Measurements from ENCODE around the gene VPS13D.

Gene VPS13D

DNA sequence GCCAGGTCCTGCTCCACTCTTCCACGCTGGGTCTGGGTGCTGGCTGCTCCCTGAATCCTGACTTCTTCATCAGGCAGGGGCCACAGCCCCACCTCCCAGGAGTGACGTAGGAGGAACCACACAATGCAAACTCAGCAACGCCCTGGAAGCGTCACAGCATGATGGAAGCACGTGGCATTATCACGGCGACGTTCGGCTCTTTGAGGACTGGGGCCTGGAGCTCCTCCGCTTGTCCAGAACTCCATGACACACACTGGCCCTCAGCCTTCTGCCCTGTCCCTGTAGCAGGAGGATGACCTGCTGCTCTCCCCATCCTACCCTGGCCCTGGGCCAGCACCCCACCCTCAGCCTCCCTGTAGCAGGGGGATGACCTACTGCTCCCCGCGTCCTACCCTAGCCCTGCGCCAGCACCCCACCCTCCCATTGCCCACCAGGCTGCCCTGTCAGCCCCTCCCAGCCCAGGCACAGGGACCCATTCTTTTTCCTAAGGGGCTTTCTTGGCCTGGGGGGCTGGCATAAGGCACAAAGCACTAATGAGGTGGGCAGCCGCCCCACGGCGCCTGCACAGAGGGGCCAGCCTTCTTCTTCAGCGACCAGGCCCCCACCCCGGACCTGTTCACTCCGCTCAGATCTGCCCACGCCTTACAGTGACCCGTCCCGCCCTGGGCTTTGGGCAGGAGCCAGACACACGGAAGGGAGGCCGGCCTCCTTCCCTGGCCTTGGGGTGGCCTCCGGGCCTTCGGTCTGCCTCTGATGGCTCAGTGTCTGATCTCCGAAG lies 322.5 kb downstream of the VPS13D start:
- TF ChIP-seq, protein P1, sequence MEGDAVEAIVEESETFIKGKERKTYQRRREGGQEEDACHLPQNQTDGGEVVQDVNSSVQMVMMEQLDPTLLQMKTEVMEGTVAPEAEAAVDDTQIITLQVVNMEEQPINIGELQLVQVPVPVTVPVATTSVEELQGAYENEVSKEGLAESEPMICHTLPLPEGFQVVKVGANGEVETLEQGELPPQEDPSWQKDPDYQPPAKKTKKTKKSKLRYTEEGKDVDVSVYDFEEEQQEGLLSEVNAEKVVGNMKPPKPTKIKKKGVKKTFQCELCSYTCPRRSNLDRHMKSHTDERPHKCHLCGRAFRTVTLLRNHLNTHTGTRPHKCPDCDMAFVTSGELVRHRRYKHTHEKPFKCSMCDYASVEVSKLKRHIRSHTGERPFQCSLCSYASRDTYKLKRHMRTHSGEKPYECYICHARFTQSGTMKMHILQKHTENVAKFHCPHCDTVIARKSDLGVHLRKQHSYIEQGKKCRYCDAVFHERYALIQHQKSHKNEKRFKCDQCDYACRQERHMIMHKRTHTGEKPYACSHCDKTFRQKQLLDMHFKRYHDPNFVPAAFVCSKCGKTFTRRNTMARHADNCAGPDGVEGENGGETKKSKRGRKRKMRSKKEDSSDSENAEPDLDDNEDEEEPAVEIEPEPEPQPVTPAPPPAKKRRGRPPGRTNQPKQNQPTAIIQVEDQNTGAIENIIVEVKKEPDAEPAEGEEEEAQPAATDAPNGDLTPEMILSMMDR (IDR thresholded peaks at IDR 0.05; ENCODE audit: low read depth, low read length): no peak
- H3K4me3 ChIP-seq (ENCODE audit: low read depth, low read length): no peak overlapping the region

DNA sequence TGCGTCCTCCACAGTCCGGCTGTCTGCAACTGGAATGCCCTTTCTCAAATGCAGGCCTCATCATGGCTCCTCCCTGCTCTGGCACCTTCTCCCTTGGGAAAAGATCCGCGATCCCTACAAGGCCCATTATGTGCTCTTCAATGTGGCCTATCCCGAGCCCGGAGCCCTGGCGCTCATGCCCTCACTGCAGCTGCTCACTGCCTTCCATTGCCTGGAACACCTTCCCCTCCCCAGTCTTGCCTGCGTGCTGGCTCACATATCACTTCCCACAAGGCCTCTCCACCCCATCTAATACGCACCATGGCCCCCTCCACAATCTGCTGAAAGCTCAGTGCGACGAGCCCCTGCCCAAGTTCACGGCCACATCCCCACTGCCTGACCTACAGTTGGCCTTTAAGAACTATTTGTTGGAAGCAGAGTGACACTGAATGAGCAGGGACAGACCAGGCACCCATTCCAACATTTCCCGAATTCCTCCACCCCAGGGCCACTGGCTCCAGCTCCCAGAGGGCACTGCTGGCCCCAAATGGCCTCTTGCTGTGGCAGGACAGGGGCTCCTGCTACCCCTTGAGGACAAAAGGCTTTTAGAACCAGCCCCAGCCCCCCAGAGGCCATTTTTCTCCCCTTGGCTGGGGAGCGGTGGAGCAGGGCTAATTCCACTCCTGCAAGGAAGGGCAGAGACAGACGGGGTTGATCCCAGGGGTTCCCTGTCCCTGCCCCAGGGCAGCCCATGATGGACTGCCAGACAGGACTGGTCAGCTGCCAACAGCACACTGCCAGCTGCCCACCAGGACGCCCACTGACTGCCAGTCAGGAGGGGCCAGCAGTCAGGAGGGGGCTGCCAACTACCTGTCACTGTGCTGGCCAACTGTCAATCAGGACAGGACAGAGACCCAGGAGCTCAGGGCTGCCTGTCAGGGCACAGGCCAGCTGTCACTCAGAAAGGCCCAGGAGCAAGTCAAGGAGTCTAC lies 323.4 kb downstream of the VPS13D start:
- TF ChIP-seq, protein P1 (IDR thresholded peaks at IDR 0.05; ENCODE audit: low read depth, low read length): no peak
- no peak overlapping the region for H3K4me3 ChIP-seq (ENCODE audit: low read depth, low read length)

- TF ChIP-seq, protein P1 (IDR thresholded peaks at IDR 0.05; ENCODE audit: low read depth, low read length): no peak
- H3K4me3 ChIP-seq (ENCODE audit: low read depth, low read length): no peak overlapping the region
These were observed 324.1 kb downstream of the VPS13D start for GRCh38 chr1:12553963-12554362.

- TF ChIP-seq, protein P1 (IDR thresholded peaks at IDR 0.05; ENCODE audit: low read depth, low read length): no peak
- H3K4me3 ChIP-seq (ENCODE audit: low read depth, low read length): no peak overlapping the region
These were observed 324.9 kb downstream of the VPS13D start for GRCh38 chr1:12554521-12555305.

DNA sequence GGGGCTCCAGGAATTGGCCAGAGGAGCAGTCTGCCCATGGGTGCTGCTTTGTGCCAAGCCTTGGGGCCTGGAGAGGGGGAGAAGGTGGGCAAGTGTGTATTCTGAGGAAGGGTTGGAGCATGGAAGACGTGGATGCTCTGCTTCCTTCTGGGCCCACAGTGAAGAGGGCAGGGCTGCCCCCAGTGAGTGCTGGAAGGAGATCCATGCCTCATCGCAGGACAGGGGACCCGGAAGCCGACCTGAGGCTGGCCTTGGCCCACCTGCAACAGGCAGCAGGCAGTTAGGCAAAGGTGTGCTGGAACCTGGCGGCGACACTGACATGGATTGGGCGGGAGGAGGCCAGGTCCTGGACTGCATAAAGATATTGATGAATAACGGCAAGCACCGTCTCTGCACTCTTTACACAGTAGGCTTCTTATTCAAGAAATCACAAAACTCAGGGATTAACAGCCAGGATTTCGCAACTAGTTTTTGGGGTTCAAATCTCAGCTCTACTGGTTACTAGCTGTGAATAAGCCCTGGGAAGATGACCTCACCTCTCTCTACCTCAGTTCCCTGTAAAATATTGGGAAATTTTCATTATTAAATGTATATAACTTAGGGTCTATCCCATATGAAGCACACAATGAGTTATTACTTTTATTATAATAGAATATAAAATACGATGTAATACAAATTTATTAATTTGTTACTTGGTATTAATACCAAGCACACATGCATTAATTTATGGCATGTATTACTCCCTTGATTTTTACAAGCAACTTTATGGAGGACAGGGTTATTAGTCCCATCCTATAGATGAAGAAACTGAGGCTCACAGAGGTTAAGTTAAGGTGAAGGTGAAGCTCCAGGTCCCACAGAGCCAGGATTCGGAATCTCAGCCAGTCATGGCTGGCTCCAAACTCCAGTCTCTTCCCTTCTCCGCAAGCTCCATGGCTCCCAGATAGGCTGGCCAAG lies 325.9 kb downstream of the VPS13D start:
- TF ChIP-seq, protein P1 (IDR thresholded peaks at IDR 0.05; ENCODE audit: low read depth, low read length): no peak

GRCh38 chr1:12556368-12556930 lies 326.6 kb downstream of the VPS13D start:
- no peak overlapping the region for H3K4me3 ChIP-seq (ENCODE audit: low read depth, low read length)
- TF ChIP-seq, protein P1 (IDR thresholded peaks at IDR 0.05; ENCODE audit: low read depth, low read length): no peak

More for the DNA sequence above, 325.9 kb downstream of the VPS13D start:
- H3K4me3 ChIP-seq (ENCODE audit: low read depth, low read length): no peak overlapping the region
